Stimulated activated effector memory CD8-positive, alpha-beta T cell treated with anti-CD3 and anti-CD28 coated beads, Interleukin-12 subunit alpha, Interleukin-12 subunit beta, amount 100 ng/mL, for 72 hours (primary cell): Measurements from ENCODE around the gene SSTR4.

Source experiments
- ATAC-seq: fragments of 150-1000 bp; cut with Tn5 transposase; 2 replicates; pipeline ENCODE4 v1.10.0; 2021
- DNase-seq, 2 donors: peaks; one replicate each; pipeline ENCODE4 v3.0.0; 2021 to 2022; ENCODE audit warnings: low spot score in 2 of 2
- H3K27ac Mint-ChIP-seq: one replicate; pipeline ENCODE4 v1.8.0; 2022; ENCODE audit warnings: mild to moderate bottlenecking, mixed read lengths
- H3K36me3 Mint-ChIP-seq: one replicate; pipeline ENCODE4 v1.8.0; 2022; ENCODE audit warnings: mild to moderate bottlenecking, mixed read lengths
- H3K4me1 Mint-ChIP-seq: one replicate; pipeline ENCODE4 v1.8.0; 2022; ENCODE audit warnings: mixed read lengths
- H3K4me3 Mint-ChIP-seq: one replicate; pipeline ENCODE4 v1.8.0; 2022; ENCODE audit warnings: mild to moderate bottlenecking, mixed read lengths
- H3K9me3 Mint-ChIP-seq: one replicate; pipeline ENCODE4 v1.8.0; 2022; ENCODE audit warnings: mixed read lengths

Gene SSTR4

DNA sequence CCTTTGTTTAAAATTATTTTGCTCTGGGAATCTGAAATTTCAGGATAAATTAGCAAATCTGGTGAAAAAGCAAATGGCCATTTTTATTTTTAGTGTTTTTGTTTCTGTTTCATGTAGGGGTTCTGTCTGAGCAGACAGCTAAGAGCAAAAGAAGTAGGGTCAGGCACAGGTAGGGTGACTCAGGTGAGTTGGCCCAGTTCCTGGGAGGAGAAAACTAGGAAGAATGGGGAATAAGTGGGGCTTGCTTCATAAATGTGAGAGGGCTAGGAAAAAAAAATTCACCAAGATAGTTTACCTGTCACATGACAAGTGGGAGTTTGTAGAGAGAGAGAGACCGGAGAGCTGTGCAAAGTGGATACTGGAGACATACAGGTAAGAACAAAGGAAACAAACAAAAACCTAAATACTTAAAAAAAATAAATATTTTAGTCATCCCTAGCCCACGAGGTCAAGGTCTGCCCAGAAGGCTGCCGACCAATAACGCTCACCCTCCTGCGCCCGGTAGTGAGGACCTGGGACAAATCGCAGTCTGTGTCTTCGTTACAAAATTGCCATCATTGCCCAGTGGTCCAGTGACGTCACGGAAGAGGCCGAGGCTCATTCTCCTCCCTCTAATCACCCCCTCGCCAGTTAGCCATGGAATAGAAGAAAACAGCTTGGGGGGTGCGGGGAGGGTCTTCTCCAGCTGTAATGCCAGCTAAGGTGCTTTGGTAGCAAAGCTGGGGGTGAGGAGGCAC, 12.1 kb downstream of the SSTR4 start:
- Mint-ChIP-seq H3K4me3 (no peak overlapping the region), H3K9me3 (no peaks in the 10 kb centered on the region), H3K27ac (no peak overlapping the region), H3K36me3 (peaks cover 6% of the 10 kb centered on the region), H3K4me1 (peaks cover 5% of the 10 kb centered on the region)
- DNase-seq (no peak), ATAC-seq (no peak)

DNA sequence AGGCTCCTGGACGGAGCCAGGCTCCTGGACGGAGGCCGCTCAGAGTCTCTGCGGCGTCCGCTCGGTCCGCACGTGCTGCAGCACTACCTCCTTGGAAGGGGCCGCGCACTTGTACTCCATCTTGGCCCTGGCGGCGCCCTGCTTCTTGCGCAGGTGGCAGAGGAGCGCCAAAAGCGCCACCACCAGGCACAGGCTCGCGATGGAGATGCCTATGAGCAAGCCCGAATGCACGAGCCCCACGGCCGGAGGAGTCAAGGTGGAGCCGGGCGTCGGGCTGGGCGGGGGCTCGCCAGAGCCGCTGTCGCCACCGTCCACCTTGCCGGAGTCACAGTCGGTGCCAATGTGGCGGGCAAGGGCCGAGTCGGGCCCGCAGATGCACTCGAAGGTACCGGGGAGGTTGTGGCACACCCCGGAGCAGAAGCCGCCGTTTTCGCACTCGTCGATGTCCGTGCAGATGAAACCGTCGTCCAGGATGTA, 12.7 kb downstream of the SSTR4 start:
- H3K9me3 Mint-ChIP-seq = no peaks in the 10 kb centered on the region
- peaks cover 6% of the 10 kb centered on the region for H3K36me3 Mint-ChIP-seq
- H3K27ac Mint-ChIP-seq = no peak overlapping the region
- H3K4me1 Mint-ChIP-seq = peaks cover 5% of the 10 kb centered on the region
- H3K4me3 Mint-ChIP-seq = no peak overlapping the region
- ATAC-seq (no peak), DNase-seq (no peak)

DNA sequence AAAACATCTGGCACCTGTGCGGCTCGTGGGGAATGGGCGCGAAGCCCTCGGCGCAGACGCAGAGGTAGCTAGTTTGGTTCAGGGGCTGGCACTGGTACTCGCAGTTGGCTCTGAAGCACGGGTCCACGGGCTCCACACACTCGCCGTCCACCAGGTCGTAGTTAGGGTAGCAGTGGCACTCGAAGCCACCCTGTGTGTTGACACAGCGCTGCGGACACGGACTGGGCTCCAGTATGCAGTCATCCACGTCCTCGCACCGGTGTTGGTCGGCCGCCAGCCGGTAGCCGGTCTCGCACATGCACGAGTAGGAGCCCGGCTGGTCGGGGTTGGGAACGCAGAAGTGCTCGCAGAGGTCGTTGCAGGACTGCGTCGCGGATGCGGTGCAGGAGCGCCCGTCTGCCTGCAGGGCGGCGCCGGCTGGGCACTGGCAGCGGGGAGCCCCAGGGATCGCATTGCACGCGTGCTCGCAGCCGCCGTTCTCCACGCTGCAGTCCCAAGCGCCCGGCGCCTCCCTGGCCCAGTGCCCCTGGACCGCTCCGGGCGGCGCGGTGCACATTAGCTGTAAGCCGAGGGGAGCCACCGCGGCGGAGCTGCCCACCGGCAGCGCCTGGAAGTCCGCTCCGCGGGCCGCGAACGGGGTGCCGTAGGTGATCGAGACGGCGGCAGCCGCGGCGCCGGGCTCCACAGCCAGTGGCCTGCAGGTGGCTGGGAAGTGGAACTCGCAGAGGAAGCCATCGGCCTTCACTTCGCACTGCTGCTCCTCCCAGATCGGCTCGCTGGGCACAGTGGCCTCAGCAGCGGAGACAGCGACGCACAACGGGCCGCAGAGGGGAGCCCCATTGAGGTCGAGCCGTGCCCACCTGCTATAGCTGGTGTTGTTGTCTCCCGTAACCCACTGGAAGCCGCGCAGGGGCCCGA, 13.4 kb downstream of the SSTR4 start:
- peaks cover 6% of the 10 kb centered on the region for H3K36me3 Mint-ChIP-seq
- no peak overlapping the region for H3K4me3 Mint-ChIP-seq
- H3K9me3 Mint-ChIP-seq = no peaks in the 10 kb centered on the region
- DNase-seq (no peak), ATAC-seq (peak; percentile 22)
- H3K27ac Mint-ChIP-seq = no peak overlapping the region
- H3K4me1 Mint-ChIP-seq = peaks cover 5% of the 10 kb centered on the region

DNA sequence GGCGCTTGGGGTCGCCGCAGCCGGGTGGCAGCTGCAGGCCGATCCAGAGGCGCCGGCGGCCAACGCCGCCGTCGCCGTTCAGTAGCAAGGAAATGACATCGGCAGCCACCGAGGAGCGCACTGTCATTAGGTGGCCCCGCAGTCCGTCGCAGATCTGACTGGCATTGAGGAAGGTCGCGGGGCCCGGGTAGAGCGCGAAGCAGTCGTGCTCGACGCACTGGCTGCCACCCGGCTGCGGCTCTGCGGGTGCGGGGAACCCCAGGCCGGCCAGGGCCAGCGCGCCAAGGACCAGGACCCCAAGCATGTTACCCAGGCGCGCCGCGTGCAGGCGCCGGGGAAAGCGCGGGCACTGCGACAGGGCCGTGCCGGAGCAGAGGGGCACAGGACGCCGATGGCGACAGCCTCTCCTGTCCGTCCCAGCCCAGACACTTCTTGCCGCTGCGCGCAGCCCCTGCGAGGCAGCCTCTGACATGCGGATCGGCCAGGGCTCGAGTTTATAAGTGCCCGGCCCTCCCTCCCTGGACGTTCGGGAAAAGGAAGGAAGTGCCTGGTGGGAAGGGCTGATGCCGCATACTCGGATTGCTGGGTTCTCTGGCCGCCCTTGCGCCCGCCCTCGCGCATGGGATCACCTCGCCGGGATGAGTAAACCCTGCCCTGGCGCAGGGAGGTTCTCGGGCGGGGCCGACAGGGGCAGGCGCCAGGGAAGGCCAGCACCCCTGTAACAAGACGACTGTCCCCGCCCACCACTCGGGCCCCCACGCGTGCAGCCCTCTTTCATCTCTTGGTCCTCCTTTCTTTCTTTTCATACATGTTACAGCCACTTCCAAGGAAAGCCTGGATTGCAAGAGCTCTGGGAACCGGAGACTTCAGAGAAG, 14.3 kb downstream of the SSTR4 start, which contains the start of gene THBD:
THBD (minus strand) TSS at position 472 of the 875 bp plus-strand sequence; CDS start at position 304, 168 bp downstream.
- ATAC-seq (peak; percentile 11), DNase-seq (no peak)
- no peak within 1 kb of the TSS for H3K27ac Mint-ChIP-seq
- H3K4me3 Mint-ChIP-seq = no peak within 1 kb of the TSS
- H3K9me3 Mint-ChIP-seq = no peaks in the 10 kb centered on the region
- peaks cover 6% of the 10 kb centered on the region for H3K36me3 Mint-ChIP-seq
- peaks cover 5% of the 10 kb centered on the region for H3K4me1 Mint-ChIP-seq

DNA sequence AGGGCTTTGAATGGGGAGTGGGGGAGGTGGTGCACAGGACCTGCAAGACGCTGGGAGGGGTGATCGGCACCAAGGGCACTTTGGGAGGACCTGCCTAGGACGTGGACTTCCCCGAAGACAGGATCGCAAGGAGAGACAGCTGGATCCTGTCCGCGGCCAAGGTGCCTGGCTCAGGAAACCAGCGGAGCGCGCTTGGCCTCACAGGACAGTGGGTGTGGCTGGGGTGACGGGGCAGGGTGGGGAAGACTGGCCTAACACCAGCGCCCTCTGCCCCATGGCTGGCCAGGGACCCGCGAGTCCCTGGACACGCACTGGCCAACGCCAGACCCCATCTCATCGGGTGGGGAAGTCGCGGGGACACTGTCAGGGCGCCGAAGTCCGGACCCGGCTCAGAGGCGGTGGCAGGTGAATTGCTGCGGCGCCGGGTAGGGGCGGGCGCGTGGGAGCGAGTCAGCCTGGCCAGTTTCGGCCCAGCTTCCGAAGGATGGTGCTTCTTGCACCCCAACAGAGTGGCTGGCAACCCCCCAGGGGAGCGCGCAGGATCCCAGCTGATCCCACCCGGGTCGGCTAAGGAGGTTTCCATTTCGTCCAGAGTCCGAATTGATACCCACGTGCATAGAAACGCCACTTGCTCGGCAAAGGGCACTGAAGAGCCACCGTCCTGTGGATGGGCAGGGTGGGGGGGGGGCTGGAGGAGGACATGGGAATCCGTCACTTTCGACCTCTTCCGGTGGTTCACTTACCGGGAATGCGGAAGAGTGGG, 15.1 kb downstream of the SSTR4 start:
- DNase-seq = no peak
- Mint-ChIP-seq H3K9me3 (no peaks in the 10 kb centered on the region), H3K4me1 (peaks cover 5% of the 10 kb centered on the region), H3K36me3 (peaks cover 6% of the 10 kb centered on the region), H3K4me3 (no peak overlapping the region), H3K27ac (no peak overlapping the region)
- no peak for ATAC-seq

DNA sequence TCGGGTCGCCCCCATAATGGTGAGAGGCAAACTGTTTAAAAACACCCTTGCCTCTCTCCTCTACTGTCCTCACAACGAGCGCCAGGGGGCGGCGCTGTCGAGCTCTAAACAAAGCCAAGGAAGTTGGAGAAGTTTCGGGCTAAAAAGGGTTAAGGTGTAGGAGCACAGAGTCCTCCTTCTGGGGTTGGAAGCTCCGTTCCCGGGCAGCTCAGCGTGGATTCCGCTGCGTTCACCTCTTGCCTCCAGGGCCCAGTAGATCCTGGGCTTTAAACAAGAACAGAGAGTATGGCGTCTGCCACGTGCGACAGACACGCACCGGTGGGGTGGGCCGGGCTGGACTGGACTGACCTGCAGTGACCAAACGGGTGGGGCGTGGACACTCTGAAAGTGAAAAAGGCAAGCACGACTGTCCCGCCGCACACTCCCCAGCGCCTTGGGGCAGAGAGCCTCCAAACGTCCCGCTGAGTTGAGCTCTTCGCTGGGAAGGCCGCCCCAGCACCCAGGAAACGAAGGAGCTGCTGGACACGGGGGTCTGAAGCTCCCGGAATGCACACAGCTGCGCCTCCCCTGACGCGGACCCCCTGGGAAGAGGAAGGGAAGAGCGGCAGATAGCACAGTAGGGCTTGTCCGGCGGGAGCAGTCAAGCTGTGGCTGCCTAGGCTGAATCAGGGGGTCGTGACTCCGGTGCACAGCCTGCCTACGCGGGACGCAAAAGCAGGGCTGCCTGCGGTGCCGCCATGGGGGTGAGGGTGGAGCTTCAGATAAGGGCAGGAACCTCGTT, 15.9 kb downstream of the SSTR4 start:
- no peak overlapping the region for H3K27ac Mint-ChIP-seq
- DNase-seq (peak in 1 of 2 donors; percentile 55), ATAC-seq (no peak)
- H3K4me3 Mint-ChIP-seq = no peak overlapping the region
- H3K9me3 Mint-ChIP-seq = no peaks in the 10 kb centered on the region
- peaks cover 5% of the 10 kb centered on the region for H3K4me1 Mint-ChIP-seq
- peaks cover 6% of the 10 kb centered on the region for H3K36me3 Mint-ChIP-seq

DNA sequence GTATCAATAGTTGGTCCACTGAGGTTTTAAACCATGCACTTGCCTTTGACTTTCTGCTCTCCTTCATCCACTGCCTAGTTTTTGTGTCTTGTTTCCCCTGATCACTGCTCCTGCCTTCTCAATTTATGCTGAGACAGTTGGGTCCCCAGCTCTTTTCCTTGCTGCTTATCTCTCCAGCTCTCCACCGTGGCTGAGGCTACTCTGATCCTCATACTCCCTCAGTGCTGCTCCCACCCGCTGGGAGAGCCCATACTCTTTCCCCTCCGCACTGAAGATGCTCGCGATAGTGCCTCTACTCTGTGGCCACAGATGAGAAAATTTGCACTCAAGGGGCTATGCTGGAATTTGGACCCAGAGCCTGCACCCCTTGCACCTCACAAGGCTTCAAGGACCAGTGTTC, 17.8 kb downstream of the SSTR4 start:
- Mint-ChIP-seq H3K4me1 (peaks cover 5% of the 10 kb centered on the region), H3K4me3 (no peak overlapping the region), H3K36me3 (no peaks in the 10 kb centered on the region), H3K27ac (no peak overlapping the region), H3K9me3 (peaks cover 3% of the 10 kb centered on the region)
- no peak for ATAC-seq
- no peak for DNase-seq

DNA sequence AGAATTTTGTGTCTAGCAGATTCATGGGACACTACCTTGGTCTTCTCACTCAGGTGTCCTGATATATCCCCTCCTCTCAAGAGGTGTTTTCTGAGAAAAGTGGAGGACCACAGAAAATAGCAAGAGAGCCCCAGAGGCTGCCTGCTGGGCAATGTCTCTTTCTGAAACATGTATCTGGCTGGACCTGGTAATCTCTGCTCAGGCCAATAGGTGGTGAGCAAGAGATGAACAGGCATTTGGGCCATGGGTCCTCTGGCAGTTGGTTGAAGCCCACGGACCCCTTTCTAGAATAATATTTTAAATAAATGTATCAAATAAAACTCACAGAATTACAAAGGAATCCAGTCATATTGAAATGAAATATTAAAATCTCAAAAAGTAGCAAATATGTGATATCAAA, 23.1 kb downstream of the SSTR4 start:
- ATAC-seq (no peak), DNase-seq (no peak)
- Mint-ChIP-seq H3K4me3 (no peak overlapping the region), H3K36me3 (no peaks in the 10 kb centered on the region), H3K9me3 (peaks cover 3% of the 10 kb centered on the region), H3K4me1 (no peaks in the 10 kb centered on the region), H3K27ac (no peak overlapping the region)

DNA sequence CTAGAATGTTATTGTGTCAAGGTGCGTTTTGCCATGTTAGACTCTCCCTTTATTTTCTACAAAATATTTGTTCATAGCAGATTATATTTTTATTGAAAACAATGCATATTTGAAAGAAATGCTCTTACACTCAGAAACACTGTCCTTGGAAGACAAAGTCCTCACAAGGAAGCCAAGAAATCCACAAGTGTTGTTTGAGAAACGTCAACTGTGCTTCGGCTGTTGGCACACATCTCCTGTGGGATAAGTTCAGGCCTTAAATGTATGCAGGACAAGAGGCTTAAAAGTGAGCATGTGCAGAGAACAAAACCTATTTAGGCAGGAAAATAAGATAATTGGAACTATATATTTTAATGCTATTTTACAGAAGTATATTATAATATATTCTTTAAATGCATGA, 23.9 kb downstream of the SSTR4 start:
- Mint-ChIP-seq H3K27ac (no peak overlapping the region), H3K4me3 (no peak overlapping the region), H3K36me3 (no peaks in the 10 kb centered on the region), H3K4me1 (no peaks in the 10 kb centered on the region), H3K9me3 (peaks cover 3% of the 10 kb centered on the region)
- DNase-seq (no peak), ATAC-seq (no peak)

DNA sequence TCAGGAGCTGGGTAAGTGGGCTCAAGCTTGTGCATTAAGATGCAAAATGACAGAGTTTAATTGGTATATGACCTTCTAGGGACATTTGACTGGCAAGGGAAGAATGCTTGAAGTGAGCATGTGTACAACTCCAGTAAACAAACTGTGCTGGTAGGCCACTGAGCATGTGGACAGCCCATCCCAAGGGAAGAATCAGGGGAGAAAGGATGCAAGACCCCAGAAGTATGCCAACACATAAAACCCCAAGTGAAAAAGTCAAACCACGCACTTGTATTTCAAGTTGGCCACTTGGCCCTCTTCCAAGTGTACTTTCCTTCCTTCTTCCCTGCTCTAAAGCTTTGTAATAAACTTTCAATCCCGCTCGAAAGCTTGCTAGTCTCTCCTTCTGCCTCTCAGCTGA, 24.7 kb downstream of the SSTR4 start:
- H3K27ac Mint-ChIP-seq = no peak overlapping the region
- H3K4me1 Mint-ChIP-seq = no peaks in the 10 kb centered on the region
- no peak for DNase-seq
- peaks cover 3% of the 10 kb centered on the region for H3K9me3 Mint-ChIP-seq
- no peaks in the 10 kb centered on the region for H3K36me3 Mint-ChIP-seq
- no peak overlapping the region for H3K4me3 Mint-ChIP-seq
- no peak for ATAC-seq

DNA sequence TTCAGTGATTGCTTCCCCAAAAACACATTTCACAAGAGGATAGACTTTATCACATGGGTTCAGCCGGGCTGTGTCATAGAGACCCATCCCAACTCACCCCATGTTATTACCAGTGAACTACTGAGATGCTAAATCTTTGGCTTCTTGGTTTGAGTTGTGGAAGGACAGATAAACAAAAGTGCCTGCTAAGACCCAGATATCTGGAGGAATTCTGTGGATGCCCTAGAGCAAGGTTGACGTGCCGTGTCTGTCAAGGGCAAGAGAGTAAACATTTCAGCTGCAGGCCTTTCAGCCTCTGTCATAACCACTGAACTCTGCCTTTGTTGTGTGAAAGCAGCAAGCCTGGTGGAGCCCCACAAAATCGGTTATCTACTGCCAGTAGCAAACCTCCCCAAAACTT, 25.5 kb downstream of the SSTR4 start:
- no peak overlapping the region for H3K27ac Mint-ChIP-seq
- peaks cover 3% of the 10 kb centered on the region for H3K9me3 Mint-ChIP-seq
- H3K36me3 Mint-ChIP-seq = no peaks in the 10 kb centered on the region
- H3K4me3 Mint-ChIP-seq = no peak overlapping the region
- no peak for DNase-seq
- ATAC-seq = no peak
- no peaks in the 10 kb centered on the region for H3K4me1 Mint-ChIP-seq

DNA sequence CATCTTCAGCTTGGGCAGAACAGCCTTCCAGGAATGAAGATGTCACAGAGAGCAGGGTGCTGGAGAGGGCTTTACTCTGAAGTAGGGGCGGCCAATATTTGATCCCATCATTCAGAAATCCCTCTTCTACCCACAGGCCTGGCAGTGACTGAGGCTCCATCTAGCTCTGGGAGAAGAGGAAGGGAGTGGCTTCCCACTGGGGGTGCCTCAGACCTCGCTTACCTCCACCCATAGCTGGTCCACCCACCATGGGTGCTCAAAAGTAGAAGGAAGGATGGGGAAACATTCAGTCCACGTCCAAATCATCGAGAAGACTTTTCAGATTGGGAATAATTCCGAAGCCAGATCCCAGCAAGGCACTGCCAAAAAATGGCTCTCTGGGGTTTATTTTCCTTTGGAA, 26.1 kb downstream of the SSTR4 start:
- H3K4me3 Mint-ChIP-seq = no peak overlapping the region
- H3K36me3 Mint-ChIP-seq = no peaks in the 10 kb centered on the region
- ATAC-seq (no peak), DNase-seq (no peak)
- H3K4me1 Mint-ChIP-seq = no peaks in the 10 kb centered on the region
- H3K9me3 Mint-ChIP-seq = peaks cover 3% of the 10 kb centered on the region
- no peak overlapping the region for H3K27ac Mint-ChIP-seq

DNA sequence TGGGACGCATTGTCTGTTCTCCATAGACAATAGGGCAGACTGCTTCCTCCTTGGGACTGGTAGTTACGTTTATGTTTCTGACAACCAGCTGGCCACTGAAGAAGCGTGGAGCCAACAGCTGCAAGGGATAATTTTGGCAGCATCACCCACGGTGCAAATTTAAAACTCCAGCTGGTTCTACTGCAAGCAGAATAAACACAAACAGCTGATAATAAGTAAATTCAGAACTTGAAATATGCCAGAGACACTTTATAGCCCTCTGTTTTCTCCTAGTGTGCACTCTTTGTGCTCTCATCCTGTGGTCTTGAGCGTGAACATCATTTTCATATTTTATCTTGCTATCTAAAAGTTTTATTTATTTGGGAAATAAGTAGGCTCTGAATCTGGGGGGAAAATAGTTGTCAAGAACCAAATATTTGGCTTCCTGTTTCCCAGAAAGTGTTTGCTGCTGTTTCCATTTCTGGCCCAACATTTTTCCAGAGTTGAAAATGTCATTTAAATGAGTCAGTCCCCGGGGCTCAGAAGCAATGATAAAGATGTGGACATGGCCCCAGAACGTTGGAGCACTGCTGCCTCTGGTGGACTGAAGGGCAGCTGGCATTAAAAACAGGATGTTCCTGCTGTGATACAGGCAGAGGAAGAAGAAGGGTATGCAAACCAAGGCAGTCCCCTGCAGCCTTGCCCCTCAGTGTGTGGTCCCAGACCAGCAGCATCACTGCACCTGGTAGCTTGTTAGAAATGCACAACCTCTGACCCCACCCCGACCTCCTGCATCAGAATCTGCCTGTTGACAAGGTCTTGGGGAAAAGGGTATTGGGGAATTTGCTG, 26.8 kb downstream of the SSTR4 start:
- H3K9me3 Mint-ChIP-seq = no peaks in the 10 kb centered on the region
- H3K4me1 Mint-ChIP-seq = no peaks in the 10 kb centered on the region
- no peaks in the 10 kb centered on the region for H3K36me3 Mint-ChIP-seq
- H3K27ac Mint-ChIP-seq = no peak overlapping the region
- no peak for ATAC-seq
- no peak for DNase-seq
- no peak overlapping the region for H3K4me3 Mint-ChIP-seq
